ENCODE data around the gene AGRP. TPM values are rescaled to one million over a fixed set of nuclear protein-coding genes. Genes with fewer than 3 reads are reported as not detected.

AGRP gene
- total RNA-seq, 1 donor from 2014 or later, result not detected

DNA sequence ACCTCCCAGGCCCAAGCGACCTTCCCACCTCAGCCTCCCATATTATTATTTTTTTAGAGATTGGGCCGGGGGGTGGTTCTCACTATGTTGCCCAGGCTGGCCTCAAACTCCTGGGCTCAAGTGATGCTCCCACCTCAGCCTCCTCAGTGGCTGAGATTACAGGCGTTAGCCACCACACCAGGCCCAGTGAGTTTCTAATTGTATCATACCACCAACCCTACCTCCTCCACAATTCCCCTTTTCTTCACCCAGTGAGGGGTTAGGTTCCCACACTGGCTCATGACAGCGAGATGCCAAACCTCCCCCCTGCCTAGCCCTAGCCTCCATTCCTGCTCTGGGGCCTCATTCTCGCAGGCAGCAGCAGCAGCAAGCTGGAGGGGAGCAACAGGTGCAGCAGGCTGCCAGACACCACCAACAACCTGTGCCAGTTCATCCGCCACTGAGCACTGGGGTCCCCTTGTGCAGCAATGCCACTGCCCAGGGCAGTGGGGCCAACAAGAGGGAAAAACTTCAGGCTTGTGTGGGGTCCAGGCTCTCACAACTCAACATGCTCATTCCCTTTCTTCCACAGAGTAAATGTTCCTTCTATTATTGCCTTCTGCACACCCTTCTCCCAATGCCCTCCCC, 11.5 kb downstream of the AGRP start:
- Mint-ChIP-seq H3K27ac (ENCODE audit: unreplicated experiment) (no peak overlapping the region), H3K4me3 (ENCODE audit: unreplicated experiment) (no peak overlapping the region), H3K27me3 (ENCODE audit: low read depth, unreplicated experiment) (no peaks in the 10 kb centered on the region), H3K9me3 (ENCODE audit: unreplicated experiment) (no peaks in the 10 kb centered on the region), H3K4me1 (ENCODE audit: low read depth, unreplicated experiment) (peaks cover 3% of the 10 kb centered on the region), H3K36me3 (ENCODE audit: low read depth, unreplicated experiment) (peaks cover 8% of the 10 kb centered on the region)
- Histone ChIP-seq H3K9ac (ENCODE audit: low read length) (no peak overlapping the region), H2AFZ (ENCODE audit: low read depth, low read length) (no peak overlapping the region), H3K4me1 (ENCODE audit: insufficient read depth, low read length) (no peaks in the 10 kb centered on the region), H4K20me1 (ENCODE audit: insufficient read depth, low read length) (peaks cover 91% of the 10 kb centered on the region), H3K36me3 (ENCODE audit: insufficient read depth, low read length) (peaks cover 5% of the 10 kb centered on the region), H3K9me3 (ENCODE audit: insufficient read depth, low read depth, low read length) (no peaks in the 10 kb centered on the region), H3K27me3 (ENCODE audit: insufficient read depth, low read length) (no peaks in the 10 kb centered on the region), H3K79me2 (ENCODE audit: insufficient read depth, low read length) (peaks cover 88% of the 10 kb centered on the region), H3K4me3 (ENCODE audit: insufficient read depth, low read depth, low read length) (no peak overlapping the region), H3K4me2 (ENCODE audit: low read length) (no peak overlapping the region), H3K27ac (ENCODE audit: low read depth, low read length) (no peak overlapping the region)
- no peak for TF ChIP-seq EZH2 (IDR thresholded peaks at IDR 0.05; ENCODE audit: insufficient read depth, low read length)
- TF ChIP-seq, protein P1, sequence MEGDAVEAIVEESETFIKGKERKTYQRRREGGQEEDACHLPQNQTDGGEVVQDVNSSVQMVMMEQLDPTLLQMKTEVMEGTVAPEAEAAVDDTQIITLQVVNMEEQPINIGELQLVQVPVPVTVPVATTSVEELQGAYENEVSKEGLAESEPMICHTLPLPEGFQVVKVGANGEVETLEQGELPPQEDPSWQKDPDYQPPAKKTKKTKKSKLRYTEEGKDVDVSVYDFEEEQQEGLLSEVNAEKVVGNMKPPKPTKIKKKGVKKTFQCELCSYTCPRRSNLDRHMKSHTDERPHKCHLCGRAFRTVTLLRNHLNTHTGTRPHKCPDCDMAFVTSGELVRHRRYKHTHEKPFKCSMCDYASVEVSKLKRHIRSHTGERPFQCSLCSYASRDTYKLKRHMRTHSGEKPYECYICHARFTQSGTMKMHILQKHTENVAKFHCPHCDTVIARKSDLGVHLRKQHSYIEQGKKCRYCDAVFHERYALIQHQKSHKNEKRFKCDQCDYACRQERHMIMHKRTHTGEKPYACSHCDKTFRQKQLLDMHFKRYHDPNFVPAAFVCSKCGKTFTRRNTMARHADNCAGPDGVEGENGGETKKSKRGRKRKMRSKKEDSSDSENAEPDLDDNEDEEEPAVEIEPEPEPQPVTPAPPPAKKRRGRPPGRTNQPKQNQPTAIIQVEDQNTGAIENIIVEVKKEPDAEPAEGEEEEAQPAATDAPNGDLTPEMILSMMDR (IDR thresholded peaks at IDR 0.05; ENCODE audit: insufficient read depth, low read depth, low read length), result no peak
- DNase-seq (ENCODE audit: low read depth) (no peak), FAIRE-seq (no peak)

DNA sequence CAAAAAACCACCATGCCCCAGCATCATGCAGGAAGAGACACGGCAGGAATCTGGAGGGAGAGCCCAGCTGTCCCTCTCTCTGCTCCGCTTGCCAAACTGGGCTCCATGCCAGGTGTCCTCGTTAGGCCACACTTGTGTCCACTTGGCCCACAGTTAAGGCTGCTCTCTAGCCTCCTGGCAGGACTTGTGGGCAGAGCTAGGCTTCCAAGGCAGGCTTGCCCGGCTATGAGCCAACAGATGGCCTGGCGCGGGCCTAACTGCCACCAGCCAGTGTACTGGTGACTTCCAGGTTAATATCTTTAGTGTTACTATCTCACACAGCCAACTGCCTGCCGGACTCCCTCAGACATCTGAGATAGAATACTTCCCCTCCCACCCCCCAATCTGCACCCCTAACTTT, 13.0 kb downstream of the AGRP start:
- Histone ChIP-seq H3K36me3 (ENCODE audit: insufficient read depth, low read length) (peaks cover under 1% of the 10 kb centered on the region), H3K9me3 (ENCODE audit: insufficient read depth, low read depth, low read length) (no peaks in the 10 kb centered on the region)
- DNase-seq (ENCODE audit: low read depth), result no peak

DNA sequence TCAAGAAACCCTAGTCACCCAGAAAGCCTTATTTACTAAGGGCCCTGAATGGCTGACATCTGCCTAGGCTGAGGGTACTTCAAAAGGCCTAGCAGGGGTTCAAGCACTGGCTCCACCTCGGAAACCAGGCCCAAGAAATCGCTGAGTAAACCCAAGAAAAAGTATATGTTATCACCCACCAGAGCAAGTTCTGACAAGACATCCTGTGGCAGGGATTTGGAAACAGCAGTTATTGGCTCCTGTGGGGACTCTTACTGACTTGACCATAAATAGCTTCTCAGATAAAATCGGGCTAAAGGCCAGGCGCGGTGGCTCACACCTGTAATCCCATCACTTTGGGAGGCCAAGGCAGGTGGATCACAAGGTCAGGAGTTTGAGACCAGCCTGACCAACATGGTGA, 14.6 kb downstream of the AGRP start:
- no peak overlapping the region for H2AFZ ChIP-seq (ENCODE audit: low read depth, low read length)
- no peaks in the 10 kb centered on the region for H3K9me3 ChIP-seq (ENCODE audit: insufficient read depth, low read depth, low read length)
- DNase-seq (ENCODE audit: low read depth) (no peak), FAIRE-seq (no peak)
- no peaks in the 10 kb centered on the region for H3K27me3 Mint-ChIP-seq (ENCODE audit: low read depth, unreplicated experiment)
- H3K4me2 ChIP-seq (ENCODE audit: low read length), result no peak overlapping the region
- H3K4me3 Mint-ChIP-seq (ENCODE audit: unreplicated experiment), result no peak overlapping the region
- no peak overlapping the region for H3K27ac ChIP-seq (ENCODE audit: low read depth, low read length)
- H3K4me3 ChIP-seq (ENCODE audit: insufficient read depth, low read depth, low read length), result no peak overlapping the region
- no peak overlapping the region for H3K9ac ChIP-seq (ENCODE audit: low read length)
- H3K9me3 Mint-ChIP-seq (ENCODE audit: unreplicated experiment), result no peaks in the 10 kb centered on the region
- H3K79me2 ChIP-seq (ENCODE audit: insufficient read depth, low read length), result peaks cover 85% of the 10 kb centered on the region
- H3K27ac Mint-ChIP-seq (ENCODE audit: unreplicated experiment), result no peak overlapping the region
- H3K36me3 Mint-ChIP-seq (ENCODE audit: low read depth, unreplicated experiment), result peaks cover 5% of the 10 kb centered on the region
- H4K20me1 ChIP-seq (ENCODE audit: insufficient read depth, low read length), result peaks cover 93% of the 10 kb centered on the region
- H3K36me3 ChIP-seq (ENCODE audit: insufficient read depth, low read length), result no peaks in the 10 kb centered on the region
- H3K27me3 ChIP-seq (ENCODE audit: insufficient read depth, low read length), result no peaks in the 10 kb centered on the region
- no peak for TF ChIP-seq EZH2 (IDR thresholded peaks at IDR 0.05; ENCODE audit: insufficient read depth, low read length)
- TF ChIP-seq, protein P1 (IDR thresholded peaks at IDR 0.05; ENCODE audit: insufficient read depth, low read depth, low read length), result no peak
- peaks cover 8% of the 10 kb centered on the region for H3K4me1 Mint-ChIP-seq (ENCODE audit: low read depth, unreplicated experiment)
- H3K4me1 ChIP-seq (ENCODE audit: insufficient read depth, low read length), result peaks cover 4% of the 10 kb centered on the region

More for the DNA sequence above, 13.0 kb downstream of the AGRP start:
- Mint-ChIP-seq H3K4me1 (ENCODE audit: low read depth, unreplicated experiment) (peaks cover 6% of the 10 kb centered on the region), H3K9me3 (ENCODE audit: unreplicated experiment) (no peaks in the 10 kb centered on the region), H3K27me3 (ENCODE audit: low read depth, unreplicated experiment) (no peaks in the 10 kb centered on the region), H3K36me3 (ENCODE audit: low read depth, unreplicated experiment) (peaks cover 8% of the 10 kb centered on the region), H3K27ac (ENCODE audit: unreplicated experiment) (no peak overlapping the region), H3K4me3 (ENCODE audit: unreplicated experiment) (no peak overlapping the region)
- Histone ChIP-seq H2AFZ (ENCODE audit: low read depth, low read length) (no peak overlapping the region), H3K79me2 (ENCODE audit: insufficient read depth, low read length) (peaks cover 85% of the 10 kb centered on the region), H4K20me1 (ENCODE audit: insufficient read depth, low read length) (peaks cover 93% of the 10 kb centered on the region), H3K27me3 (ENCODE audit: insufficient read depth, low read length) (no peaks in the 10 kb centered on the region), H3K4me1 (ENCODE audit: insufficient read depth, low read length) (peaks cover 4% of the 10 kb centered on the region), H3K4me3 (ENCODE audit: insufficient read depth, low read depth, low read length) (no peak overlapping the region), H3K9ac (ENCODE audit: low read length) (no peak overlapping the region), H3K4me2 (ENCODE audit: low read length) (no peak overlapping the region), H3K27ac (ENCODE audit: low read depth, low read length) (no peak overlapping the region)
- no peak for TF ChIP-seq EZH2 (IDR thresholded peaks at IDR 0.05; ENCODE audit: insufficient read depth, low read length)
- TF ChIP-seq, protein P1 (IDR thresholded peaks at IDR 0.05; ENCODE audit: insufficient read depth, low read depth, low read length), result no peak
- no peak for FAIRE-seq
